Measurements from ENCODE around the gene SYT15.

Gene SYT15

DNA sequence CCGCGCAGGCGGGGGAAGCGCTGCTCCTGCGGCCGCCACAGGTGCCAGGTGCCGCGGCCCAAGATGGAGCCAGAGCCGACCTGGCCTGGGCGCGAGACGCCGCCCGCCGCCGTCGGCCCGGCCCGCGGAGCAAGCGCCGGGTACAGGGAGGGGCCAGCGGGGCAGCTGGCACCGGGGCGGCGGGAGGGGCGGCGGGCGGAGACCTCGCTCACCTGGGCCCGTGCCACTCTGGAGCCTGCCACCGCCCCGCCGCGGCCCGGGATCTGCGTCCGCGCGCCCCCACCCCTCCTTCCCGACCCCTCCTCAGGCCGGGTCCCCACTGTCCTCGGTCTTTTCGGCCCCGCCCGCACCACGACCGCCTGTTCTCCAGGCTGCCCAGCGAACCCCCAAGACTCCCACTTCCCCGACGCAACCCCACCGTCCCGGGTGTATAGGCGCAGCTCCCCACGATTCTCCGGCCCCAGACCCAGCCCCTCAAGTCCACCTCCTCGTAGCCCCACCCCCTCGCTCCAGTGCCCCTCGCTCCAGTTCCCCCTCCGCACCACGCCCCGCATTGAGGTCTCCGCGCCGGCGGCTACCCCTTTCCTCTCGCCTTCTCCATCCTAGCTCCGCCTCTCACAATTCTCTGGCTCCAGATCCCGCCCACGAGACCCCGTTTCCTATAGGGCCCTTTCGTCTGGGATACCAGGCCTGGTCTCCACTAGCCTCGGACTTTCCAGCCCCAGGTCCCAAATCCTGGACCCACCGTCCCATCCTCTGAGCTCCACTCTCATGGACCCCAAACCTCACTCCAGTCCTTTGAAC is 22.2 kb upstream of the SYT15 start, which contains the start of gene GPRIN2:
GPRIN2 (minus strand) TSS at position 144 of the 804 bp plus-strand sequence. CDS start 5,922 bp downstream, outside the sequence.
- H3K4me3 ChIP-seq (replicated peaks; ENCODE audit: low read depth, low read length), result peak within 1 kb of the TSS; percentile 15
- no peak for DNase-seq (ENCODE audit: low read depth)
- TF ChIP-seq, protein P1, sequence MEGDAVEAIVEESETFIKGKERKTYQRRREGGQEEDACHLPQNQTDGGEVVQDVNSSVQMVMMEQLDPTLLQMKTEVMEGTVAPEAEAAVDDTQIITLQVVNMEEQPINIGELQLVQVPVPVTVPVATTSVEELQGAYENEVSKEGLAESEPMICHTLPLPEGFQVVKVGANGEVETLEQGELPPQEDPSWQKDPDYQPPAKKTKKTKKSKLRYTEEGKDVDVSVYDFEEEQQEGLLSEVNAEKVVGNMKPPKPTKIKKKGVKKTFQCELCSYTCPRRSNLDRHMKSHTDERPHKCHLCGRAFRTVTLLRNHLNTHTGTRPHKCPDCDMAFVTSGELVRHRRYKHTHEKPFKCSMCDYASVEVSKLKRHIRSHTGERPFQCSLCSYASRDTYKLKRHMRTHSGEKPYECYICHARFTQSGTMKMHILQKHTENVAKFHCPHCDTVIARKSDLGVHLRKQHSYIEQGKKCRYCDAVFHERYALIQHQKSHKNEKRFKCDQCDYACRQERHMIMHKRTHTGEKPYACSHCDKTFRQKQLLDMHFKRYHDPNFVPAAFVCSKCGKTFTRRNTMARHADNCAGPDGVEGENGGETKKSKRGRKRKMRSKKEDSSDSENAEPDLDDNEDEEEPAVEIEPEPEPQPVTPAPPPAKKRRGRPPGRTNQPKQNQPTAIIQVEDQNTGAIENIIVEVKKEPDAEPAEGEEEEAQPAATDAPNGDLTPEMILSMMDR (IDR thresholded peaks at IDR 0.05; ENCODE audit: low read length, missing control alignments), result no peak

DNA sequence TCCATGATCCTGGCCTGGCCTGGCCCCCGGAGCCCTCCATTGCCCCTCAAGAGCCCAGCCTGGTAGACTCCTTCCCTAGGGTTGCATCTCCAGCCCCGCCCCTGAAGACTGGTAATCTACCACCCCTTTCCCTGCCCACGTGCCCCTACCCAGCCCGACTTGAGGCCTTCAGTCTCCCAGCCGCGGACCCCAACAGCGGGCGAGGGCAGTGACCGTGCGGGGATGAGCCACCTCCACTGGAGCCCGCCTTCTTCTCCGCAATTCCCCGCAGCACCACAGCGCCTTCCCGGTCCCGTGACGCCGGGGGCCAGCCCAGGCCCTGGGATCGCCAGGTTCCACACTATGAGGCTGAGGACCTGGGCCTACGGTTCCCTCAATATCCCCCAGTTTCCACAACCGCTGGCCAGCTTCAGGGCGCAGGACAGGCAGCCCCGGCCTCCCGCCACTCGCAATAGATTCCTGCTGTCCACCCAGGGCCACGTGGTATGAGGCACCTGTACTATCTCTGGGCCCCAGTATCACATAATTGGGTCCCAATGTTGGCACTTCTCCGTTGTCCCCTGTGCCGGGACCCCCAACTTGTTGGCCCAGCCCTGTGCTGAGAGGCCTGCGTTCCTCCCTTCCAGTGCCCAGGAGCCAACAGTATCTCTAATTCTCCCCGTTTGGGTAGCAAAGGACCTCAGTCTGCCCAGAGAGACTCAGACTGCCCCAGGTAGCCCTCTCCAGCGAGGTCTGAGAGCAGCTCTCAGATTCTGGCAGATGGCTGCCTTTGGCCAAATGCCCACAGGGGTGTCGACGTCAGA is 21.4 kb upstream of the SYT15 start:
- no peak overlapping the region for H3K4me3 ChIP-seq (replicated peaks; ENCODE audit: low read depth, low read length)
- TF ChIP-seq, protein P1 (IDR thresholded peaks at IDR 0.05; ENCODE audit: low read length, missing control alignments), result no peak
- DNase-seq (ENCODE audit: low read depth), result no peak

DNA sequence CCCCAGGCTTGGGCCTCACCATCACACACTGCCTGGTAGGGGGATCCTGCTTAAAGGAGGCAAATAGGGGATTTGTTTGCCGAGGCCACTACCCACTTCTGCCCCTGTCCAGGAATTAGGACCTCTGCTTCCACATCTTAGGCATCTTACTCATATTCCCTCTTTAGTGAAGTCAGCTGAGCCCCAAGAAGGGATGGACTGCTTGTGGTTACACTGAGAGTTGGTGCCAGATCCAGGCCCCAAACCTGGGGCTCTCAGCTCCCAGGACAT is 20.9 kb upstream of the SYT15 start:
- TF ChIP-seq, protein P1 (IDR thresholded peaks at IDR 0.05; ENCODE audit: low read length, missing control alignments), result no peak
- H3K4me3 ChIP-seq (replicated peaks; ENCODE audit: low read depth, low read length), result no peak overlapping the region
- DNase-seq (ENCODE audit: low read depth), result no peak

- DNase-seq (ENCODE audit: low read depth), result no peak
- no peak overlapping the region for H3K4me3 ChIP-seq (replicated peaks; ENCODE audit: low read depth, low read length)
- TF ChIP-seq, protein P1 (IDR thresholded peaks at IDR 0.05; ENCODE audit: low read length, missing control alignments), result no peak
Observed at GRCh38 chr10:46558392-46559185, 20.3 kb upstream of the SYT15 start.

- DNase-seq (ENCODE audit: low read depth), result no peak
- TF ChIP-seq, protein P1 (IDR thresholded peaks at IDR 0.05; ENCODE audit: low read length, missing control alignments), result no peak
- H3K4me3 ChIP-seq (replicated peaks; ENCODE audit: low read depth, low read length), result no peak overlapping the region
Observed at GRCh38 chr10:46559231-46559671, 19.7 kb upstream of the SYT15 start.

DNA sequence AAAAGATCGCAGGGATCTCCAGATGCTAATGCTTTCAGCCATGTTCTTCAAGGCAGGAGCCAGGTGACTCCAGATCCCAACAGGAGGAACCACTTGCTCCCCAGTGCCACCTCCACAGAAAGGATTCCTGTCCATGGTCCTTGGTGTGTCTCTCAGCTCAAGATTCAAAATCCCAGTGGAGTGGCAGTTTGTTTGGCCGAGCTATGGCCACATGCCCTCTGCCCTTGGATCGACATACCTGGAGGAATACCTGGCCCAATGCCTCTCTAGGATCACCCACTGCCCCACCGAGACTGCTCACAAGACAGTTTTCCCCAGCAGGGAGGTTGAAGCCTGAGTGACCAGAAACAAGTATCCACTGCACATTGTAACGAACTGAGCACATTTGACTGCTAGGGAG is 18.5 kb upstream of the SYT15 start:
- H3K4me3 ChIP-seq (replicated peaks; ENCODE audit: low read depth, low read length), result no peak overlapping the region
- TF ChIP-seq, protein P1 (IDR thresholded peaks at IDR 0.05; ENCODE audit: low read length, missing control alignments), result no peak
- no peak for DNase-seq (ENCODE audit: low read depth)
